ENCODE results near the gene STK32B. TPM values are rescaled to one million over a fixed set of nuclear protein-coding genes. Genes with fewer than 3 reads are reported as not detected.

Gene STK32B
- total RNA-seq, 4 donors from 2014 or later = 2.4 to 3.9 (median 3.1) TPM

DNA sequence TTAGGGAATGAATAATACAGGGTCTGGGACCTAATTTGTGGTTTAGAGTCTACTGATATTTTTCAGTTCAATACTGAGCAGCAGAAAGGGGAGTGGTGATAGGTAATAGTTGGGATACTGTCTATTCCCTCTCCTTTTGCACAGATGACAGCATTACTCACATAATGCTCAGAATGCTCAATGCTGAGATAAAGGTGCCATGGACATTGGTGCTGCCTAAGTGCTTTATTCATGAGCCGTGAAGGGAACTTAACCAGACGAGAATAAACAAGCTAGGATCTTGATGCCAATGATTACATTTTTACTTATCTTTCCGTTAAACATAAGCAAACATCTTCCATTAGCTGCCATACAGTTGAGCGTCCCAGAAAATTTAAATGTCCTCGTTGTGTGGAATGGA is 75.6 kb downstream of the STK32B start:
- TF ChIP-seq, protein P1, sequence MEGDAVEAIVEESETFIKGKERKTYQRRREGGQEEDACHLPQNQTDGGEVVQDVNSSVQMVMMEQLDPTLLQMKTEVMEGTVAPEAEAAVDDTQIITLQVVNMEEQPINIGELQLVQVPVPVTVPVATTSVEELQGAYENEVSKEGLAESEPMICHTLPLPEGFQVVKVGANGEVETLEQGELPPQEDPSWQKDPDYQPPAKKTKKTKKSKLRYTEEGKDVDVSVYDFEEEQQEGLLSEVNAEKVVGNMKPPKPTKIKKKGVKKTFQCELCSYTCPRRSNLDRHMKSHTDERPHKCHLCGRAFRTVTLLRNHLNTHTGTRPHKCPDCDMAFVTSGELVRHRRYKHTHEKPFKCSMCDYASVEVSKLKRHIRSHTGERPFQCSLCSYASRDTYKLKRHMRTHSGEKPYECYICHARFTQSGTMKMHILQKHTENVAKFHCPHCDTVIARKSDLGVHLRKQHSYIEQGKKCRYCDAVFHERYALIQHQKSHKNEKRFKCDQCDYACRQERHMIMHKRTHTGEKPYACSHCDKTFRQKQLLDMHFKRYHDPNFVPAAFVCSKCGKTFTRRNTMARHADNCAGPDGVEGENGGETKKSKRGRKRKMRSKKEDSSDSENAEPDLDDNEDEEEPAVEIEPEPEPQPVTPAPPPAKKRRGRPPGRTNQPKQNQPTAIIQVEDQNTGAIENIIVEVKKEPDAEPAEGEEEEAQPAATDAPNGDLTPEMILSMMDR (IDR thresholded peaks at IDR 0.05) = no peak
- DNase-seq (ENCODE audit: low spot score) (no peak), ATAC-seq (ENCODE audit: low FRiP score) (no peak)

DNA sequence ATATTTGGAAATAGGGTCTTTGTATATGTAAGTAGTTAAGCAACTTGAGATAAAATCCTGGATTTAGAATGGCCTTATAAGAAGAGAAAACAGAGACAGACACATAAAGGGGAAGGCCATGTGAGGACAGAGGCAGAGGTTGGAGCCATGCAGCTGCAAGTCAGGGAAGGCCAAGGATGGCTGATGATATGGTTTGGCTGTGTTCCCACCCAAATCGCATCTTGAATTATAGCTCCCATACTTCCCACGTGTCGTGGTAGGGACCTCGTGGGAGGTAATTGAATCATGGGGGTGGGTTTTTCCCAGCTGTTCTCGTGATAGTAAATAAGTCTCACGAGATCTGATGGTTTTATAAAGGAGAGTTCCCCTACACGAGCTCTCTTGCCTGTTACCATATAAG is 76.3 kb downstream of the STK32B start:
- TF ChIP-seq, protein P1 (IDR thresholded peaks at IDR 0.05) = no peak
- no peak for ATAC-seq (ENCODE audit: low FRiP score)
- DNase-seq (ENCODE audit: low spot score) = no peak

DNA sequence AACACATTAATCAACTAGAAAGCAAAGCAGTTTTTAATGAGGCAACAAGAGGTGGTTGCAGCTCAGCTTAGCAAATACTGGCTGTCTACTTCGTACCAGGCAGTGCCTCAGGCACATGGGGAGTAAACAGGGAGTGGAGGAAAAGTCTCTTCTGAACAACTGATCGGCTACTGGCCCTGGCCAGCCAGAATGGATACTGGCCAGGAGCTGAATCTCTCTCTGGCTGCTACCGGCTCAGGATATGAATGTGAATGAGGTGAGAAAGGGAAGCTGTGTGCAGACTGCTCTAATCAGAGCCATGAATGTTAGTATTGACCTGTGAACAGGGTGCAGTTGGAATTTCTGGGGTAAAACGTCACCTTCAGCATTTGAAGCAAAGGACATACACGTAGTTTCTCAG is 77.3 kb downstream of the STK32B start:
- DNase-seq (ENCODE audit: low spot score) (no peak), ATAC-seq (ENCODE audit: low FRiP score) (peak; percentile 85)
- TF ChIP-seq, protein P1 (IDR thresholded peaks at IDR 0.05) = no peak

DNA sequence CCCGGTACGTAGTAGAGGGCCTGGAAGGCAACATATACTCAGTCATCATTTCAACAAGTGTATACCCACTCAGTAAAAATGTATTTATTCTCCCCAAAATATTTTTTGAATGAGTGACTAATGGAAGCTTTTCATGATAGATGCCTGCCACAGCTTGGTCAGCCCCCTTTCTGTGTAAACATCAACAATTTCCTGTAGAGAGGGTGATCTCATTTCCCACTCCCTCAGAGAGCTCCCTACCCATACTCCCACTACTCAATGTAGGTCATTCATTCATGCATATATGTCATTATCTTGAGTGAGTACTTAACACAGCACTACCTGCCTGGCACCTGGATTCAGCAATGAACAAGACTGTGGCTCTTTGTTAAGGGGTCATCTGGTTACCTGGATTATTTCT is 81.9 kb downstream of the STK32B start:
- ATAC-seq (ENCODE audit: low FRiP score) = no peak
- DNase-seq (ENCODE audit: low spot score) = no peak
- TF ChIP-seq, protein P1 (IDR thresholded peaks at IDR 0.05) = no peak

DNA sequence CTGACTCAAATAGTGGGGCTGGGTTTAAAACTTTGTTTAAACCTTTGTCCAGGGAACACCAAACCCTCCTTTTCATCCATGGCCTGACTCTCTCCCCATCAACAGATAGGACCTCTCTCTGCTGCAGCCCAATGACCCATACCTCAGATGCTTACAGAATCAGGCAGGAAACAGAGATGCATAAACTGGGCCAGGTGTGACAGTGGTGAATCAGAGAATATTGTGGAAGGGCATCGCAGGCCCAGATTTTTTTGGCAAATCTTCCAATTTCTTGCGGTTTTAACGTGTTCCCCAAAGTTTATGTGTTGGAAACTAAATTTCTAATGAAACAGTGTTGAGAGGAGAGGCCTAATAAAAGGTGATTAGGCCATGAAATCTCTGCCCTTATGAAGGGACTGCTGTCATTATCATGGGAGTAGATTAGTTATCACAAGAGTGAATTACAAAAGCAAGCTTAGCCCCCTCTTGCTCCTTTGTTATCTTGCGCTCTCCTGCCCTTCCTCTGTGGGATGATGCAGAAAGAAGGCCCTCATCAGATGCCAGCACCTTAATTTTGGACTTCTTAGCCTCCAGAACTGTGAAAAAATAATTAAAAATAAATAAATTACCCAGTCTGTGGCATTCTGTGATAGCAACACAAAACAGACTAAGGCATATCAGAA is 82.8 kb downstream of the STK32B start:
- ATAC-seq (ENCODE audit: low FRiP score) (no peak), DNase-seq (ENCODE audit: low spot score) (no peak)
- TF ChIP-seq, protein P1 (IDR thresholded peaks at IDR 0.05) = no peak

DNA sequence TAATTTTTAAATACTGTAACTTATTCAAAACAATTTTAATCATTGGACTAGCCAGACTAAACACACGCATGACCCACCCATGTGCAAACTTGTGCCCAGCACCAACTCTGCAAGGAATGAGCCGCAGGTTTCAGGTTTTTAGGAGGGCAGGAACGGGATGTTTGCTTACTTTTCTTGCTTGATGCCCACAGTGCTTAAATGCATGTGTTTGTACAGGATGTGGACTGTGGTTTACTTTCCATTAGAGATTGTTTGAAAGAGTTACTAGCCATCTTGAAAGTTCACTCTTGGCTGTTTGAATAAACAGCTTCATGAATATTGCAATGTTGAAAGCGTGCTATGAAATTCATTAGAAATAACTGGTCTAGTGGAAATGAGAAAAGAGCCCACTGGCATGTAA is 83.3 kb downstream of the STK32B start:
- TF ChIP-seq, protein P1 (IDR thresholded peaks at IDR 0.05) = no peak
- ATAC-seq (ENCODE audit: low FRiP score) (no peak), DNase-seq (ENCODE audit: low spot score) (no peak)

DNA sequence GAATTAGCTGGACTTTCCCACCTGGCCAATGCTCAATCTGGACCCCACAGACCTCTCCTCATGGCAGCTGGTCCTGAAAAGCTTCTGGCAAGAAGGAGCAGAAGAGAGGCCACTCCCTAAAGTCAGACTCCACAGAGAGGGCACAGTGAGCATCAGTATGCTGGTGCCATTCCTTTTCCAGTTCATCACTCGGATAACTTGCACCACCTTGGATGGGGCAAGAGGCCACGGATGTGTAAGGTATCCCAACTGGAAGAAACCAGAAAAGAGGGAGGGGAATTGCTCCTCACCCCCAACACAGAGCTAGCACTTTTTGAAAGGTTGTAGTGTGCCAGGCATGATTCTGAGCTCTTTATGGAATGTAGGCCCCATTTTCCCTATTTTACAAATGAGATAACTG is 85.9 kb downstream of the STK32B start:
- no peak for DNase-seq (ENCODE audit: low spot score)
- ATAC-seq (ENCODE audit: low FRiP score) = no peak
- TF ChIP-seq, protein P1 (IDR thresholded peaks at IDR 0.05) = no peak

All from omental fat pad (tissue), 4 donors.